GM23248 (cell line): ENCODE data around the gene ATXN7L2. TPM values are rescaled to one million over a fixed set of nuclear protein-coding genes. Genes with fewer than 3 reads are reported as not detected.

Experiments
- DNase-seq: peaks from one replicate; pipeline ENCODE4 v3.0.0-alpha.2; 2015
- H2AFZ ChIP-seq: fragments of 200-600 bp; sonication (generic); 2 replicates; pipeline ENCODE4 v1.6.1; 2016; ENCODE audit warnings: antibody characterized with exemption
- H3F3A ChIP-seq: fragments of 200-600 bp; sonication (generic); 2 replicates; pipeline ENCODE4 v1.6.1; 2016; ENCODE audit warnings: mild to moderate bottlenecking, antibody characterized with exemption, mixed run types; ENCODE audit not compliant: insufficient read depth
- H3K27ac ChIP-seq: fragments of 200-600 bp; sonication (generic); 2 replicates; pipeline ENCODE4 v1.5.1; 2016; ENCODE audit warnings: mild to moderate bottlenecking
- H3K27me3 ChIP-seq: fragments of 200-600 bp; sonication (generic); replicated peaks from 2 replicates; pipeline ENCODE4 v1.6.1; 2016; ENCODE audit warnings: mild to moderate bottlenecking; ENCODE audit not compliant: insufficient read depth
- H3K36me3 ChIP-seq: fragments of 200-600 bp; sonication (generic); 2 replicates; pipeline ENCODE4 v1.6.1; 2016; ENCODE audit warnings: low read depth, mild to moderate bottlenecking
- H3K4me1 ChIP-seq: fragments of 200-600 bp; sonication (generic); 2 replicates; pipeline ENCODE4 v1.6.1; 2016; ENCODE audit warnings: mild to moderate bottlenecking; ENCODE audit not compliant: insufficient read depth
- H3K4me2 ChIP-seq: fragments of 200-600 bp; sonication (generic); one replicate; pipeline ENCODE4 v1.6.1; 2016; ENCODE audit warnings: mild to moderate bottlenecking; ENCODE audit not compliant: unreplicated experiment
- H3K4me3 ChIP-seq: fragments of 200-600 bp; sonication (generic); 2 replicates; pipeline ENCODE4 v1.5.1; 2016; ENCODE audit warnings: mild to moderate bottlenecking
- H3K79me2 ChIP-seq: fragments of 200-600 bp; sonication (generic); 2 replicates; pipeline ENCODE4 v1.6.1; 2016; ENCODE audit warnings: mild to moderate bottlenecking; ENCODE audit not compliant: insufficient read depth
- H3K9ac ChIP-seq: fragments of 200-600 bp; sonication (generic); 2 replicates; pipeline ENCODE4 v1.6.1; 2016; ENCODE audit warnings: mild to moderate bottlenecking
- H3K9me2 ChIP-seq: fragments of 200-600 bp; sonication (generic); 2 replicates; pipeline ENCODE4 v1.6.1; 2016; ENCODE audit warnings: mixed run types, mild to moderate bottlenecking, moderate library complexity; ENCODE audit not compliant: insufficient read depth
- H3K9me3 ChIP-seq: fragments of 200-600 bp; sonication (generic); one replicate; pipeline ENCODE4 v1.6.1; 2017; ENCODE audit warnings: low read depth
- H4K20me1 ChIP-seq: fragments of 200-600 bp; sonication (generic); 2 replicates; pipeline ENCODE4 v1.6.0; 2016; ENCODE audit not compliant: insufficient read depth
- EZH2 ChIP-seq: fragments of 200-600 bp; sonication (generic); IDR thresholded peaks from 2 replicates; pipeline ENCODE4 v1.6.1; 2018; ENCODE audit warnings: antibody characterized with exemption, mild to moderate bottlenecking; ENCODE audit not compliant: insufficient read depth, poor library complexity, severe bottlenecking
- EZH2phosphoT487 ChIP-seq: fragments of 200-600 bp; sonication (generic); IDR thresholded peaks from 2 replicates; pipeline ENCODE4 v1.6.1; 2018; ENCODE audit warnings: antibody characterized with exemption, moderate library complexity, mild to moderate bottlenecking, low read depth; ENCODE audit not compliant: insufficient read depth
- WGBS, 2 experiments: methylation state at CpG; one replicate each; pipeline ENCODE4 v1.1.6; 2015 to 2017; ENCODE audit warnings: low lambda C conversion rate in 2 of 2, low coverage in 1 of 2; ENCODE audit errors: missing lambda C conversion rate in 2 of 2; 5-methylcytosine and 5-hydroxymethylcytosine counted together
- in situ Hi-C: fragments of 300-500 bp; cut with MboI; formaldehyde crosslinking; loops from 2 replicates; pipeline ENCODE4 v1.15.0; 2020
- polyA plus RNA-seq: library from polyadenylated mRNA; unstranded; fragments of >200 nt; fragmentation: Nextera tagmentation; extraction: Ambion mirVana; gene quantifications from 2 replicates; pipeline ENCODE4 v1.2.1, GENCODE V29; 2016
- total RNA-seq: library from RNA; depleted of rRNA; stranded (reverse); fragments of >200 nt; shearing (Covaris generic); gene quantifications from 2 replicates; pipeline ENCODE4 v1.2.3, GENCODE V29; 2014

The ATXN7L2 gene
- total and polyA plus RNA-seq, 2 experiments from 2014 or later: 2.1 to 3.3 TPM

DNA sequence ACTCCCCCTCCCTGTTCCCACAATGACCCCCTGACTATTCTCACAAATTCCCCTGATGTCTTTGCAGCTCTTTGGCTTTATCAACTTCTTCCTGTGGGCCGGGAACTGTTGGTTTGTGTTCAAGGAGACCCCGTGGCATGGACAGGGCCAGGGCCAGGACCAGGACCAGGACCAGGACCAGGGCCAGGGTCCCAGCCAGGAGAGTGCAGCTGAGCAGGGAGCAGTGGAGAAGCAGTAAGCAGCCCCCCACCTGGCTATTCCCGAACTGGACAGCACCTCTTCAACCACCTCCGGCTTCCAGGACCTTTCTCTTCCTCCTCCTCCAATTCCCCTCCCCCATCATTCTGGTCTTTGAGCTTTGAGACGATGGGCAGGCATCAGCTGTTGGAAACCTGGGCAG lies 4.4 kb upstream of the ATXN7L2 start:
- Histone ChIP-seq H3K9me3 (no peaks in the 10 kb centered on the region), H3K4me1 (peaks cover under 1% of the 10 kb centered on the region; the same call in 1 of the 2 replicates), H3K36me3 (no peaks in the 10 kb centered on the region), H3K79me2 (0 out of 2 replicates have a peak, but pooled peaks cover 1% of the 10 kb centered on the region), H3K9ac (no peak overlapping the region), H3K9me2 (no peaks in the 10 kb centered on the region), H3F3A (no peaks in the 10 kb centered on the region), H3K4me3 (no peak overlapping the region), H2AFZ (no peak overlapping the region), H3K27ac (no peak overlapping the region), H3K4me2 (no peak overlapping the region), H4K20me1 (no peaks in the 10 kb centered on the region), H3K27me3 (0 out of 2 replicates have a peak, but pooled peaks cover 2% of the 10 kb centered on the region)
- in situ Hi-C loops: no loop called here
- no peak for TF ChIP-seq EZH2
- WGBS, 2 experiments: 20 to 30% methylated on average over 5 of the region's 5 CpGs
- DNase-seq: no peak

- Histone ChIP-seq H3K27me3 (0 out of 2 replicates have a peak, but pooled peaks cover 2% of the 10 kb centered on the region), H3K4me2 (no peak overlapping the region), H3K9ac (no peak overlapping the region), H3K4me3 (no peak overlapping the region), H4K20me1 (no peaks in the 10 kb centered on the region), H3K9me3 (no peaks in the 10 kb centered on the region), H3K9me2 (no peaks in the 10 kb centered on the region), H3K36me3 (no peaks in the 10 kb centered on the region), H3F3A (no peaks in the 10 kb centered on the region), H3K27ac (no peak overlapping the region), H2AFZ (no peak overlapping the region), H3K4me1 (peaks cover 6% of the 10 kb centered on the region; the same call in 1 of the 2 replicates), H3K79me2 (0 out of 2 replicates have a peak, but pooled peaks cover 7% of the 10 kb centered on the region)
- DNase-seq: no peak
- in situ Hi-C loops: no loop called here
- WGBS, 2 experiments: 43 to 66% methylated on average over 3 of the region's 3 CpGs
- TF ChIP-seq EZH2phosphoT487: no peak
- TF ChIP-seq EZH2: no peak
These were observed 3.8 kb upstream of the ATXN7L2 start for GRCh38 chr1:109479901-109480300.

- H4K20me1 ChIP-seq: no peaks in the 10 kb centered on the region
- H3K4me2 ChIP-seq: no peak overlapping the region
- H3K4me1 ChIP-seq: peaks cover 7% of the 10 kb centered on the region; the same call in 1 of the 2 replicates
- H3F3A ChIP-seq: no peaks in the 10 kb centered on the region
- 0 out of 2 replicates have a peak, but pooled peaks cover 7% of the 10 kb centered on the region for H3K79me2 ChIP-seq
- H2AFZ ChIP-seq: no peak overlapping the region
- no peaks in the 10 kb centered on the region for H3K36me3 ChIP-seq
- H3K4me3 ChIP-seq: no peak overlapping the region
- in situ Hi-C loops: no loop called here
- no peaks in the 10 kb centered on the region for H3K9me2 ChIP-seq
- 58 to 60% methylated on average over 2 of the region's 2 CpGs for WGBS, 2 experiments
- no peak overlapping the region for H3K27ac ChIP-seq
- TF ChIP-seq EZH2phosphoT487 (no peak), EZH2 (no peak)
- no peaks in the 10 kb centered on the region for H3K27me3 ChIP-seq
- no peak for DNase-seq
- no peak overlapping the region for H3K9ac ChIP-seq
- no peaks in the 10 kb centered on the region for H3K9me3 ChIP-seq
These were observed 2.1 kb upstream of the ATXN7L2 start for GRCh38 chr1:109481646-109482045.

GRCh38 chr1:109482242-109482641 lies 1.5 kb upstream of the ATXN7L2 start:
- in situ Hi-C loops: no loop called here
- TF ChIP-seq EZH2phosphoT487 (no peak), EZH2 (no peak)

More at GRCh38 chr1:109482242-109482641, 1.5 kb upstream of the ATXN7L2 start:
- Histone ChIP-seq H3K4me3 (no peak overlapping the region), H2AFZ (no peak overlapping the region), H3K9ac (no peak overlapping the region), H3K4me2 (no peak overlapping the region), H3F3A (no peaks in the 10 kb centered on the region), H3K4me1 (peaks cover 7% of the 10 kb centered on the region; the same call in 1 of the 2 replicates), H3K79me2 (0 out of 2 replicates have a peak, but pooled peaks cover 7% of the 10 kb centered on the region), H4K20me1 (no peaks in the 10 kb centered on the region), H3K9me3 (no peaks in the 10 kb centered on the region), H3K27ac (no peak overlapping the region), H3K9me2 (no peaks in the 10 kb centered on the region), H3K36me3 (no peaks in the 10 kb centered on the region), H3K27me3 (no peaks in the 10 kb centered on the region)
- DNase-seq: no peak
